IMR-90 (cell line): ENCODE data around the gene ECSCR. TPM values are rescaled to one million over a fixed set of nuclear protein-coding genes. Genes with fewer than 3 reads are reported as not detected.

Experiments
- microRNA-seq, 2 experiments: library from miRNA; stranded (forward) in 1 of 2; unstranded in 1 of 2; fragments of 10-50 nt in 1 of 2; fragments of <30 nt in 1 of 2; gene quantifications in 1 of 2; microRNA quantifications in 1 of 2; one replicate each; pipeline versions ENCODE3 to v1.1.0; 2013 to 2020; ENCODE audit not compliant: insufficient read depth in 1 of 2, insufficient read length in 1 of 2, unreplicated experiment in 1 of 2
- polyA plus RNA-seq, 3 experiments: library from polyadenylated mRNA; depleted of rRNA; stranded (reverse); fragments of >200 nt; gene quantifications; 2 replicates each; pipeline ENCODE4 v1.2.3, GENCODE V29; 2012; ENCODE audit warnings: low replicate concordance in 1 of 3
- small RNA-seq, 5 experiments: library from RNA; depleted of rRNA; stranded (forward); fragments of <200 nt; gene quantifications; one replicate each; pipeline ENCODE3, GENCODE V24; 2012
- total RNA-seq: library from RNA; depleted of rRNA; stranded (reverse); fragments of >200 nt; gene quantifications from 2 replicates; pipeline ENCODE4 v1.2.3, GENCODE V29; 2012; rRNA removed

ECSCR gene
- total and polyA plus RNA-seq, 2 of the 4 experiments (the other 2 are of a cell fraction), result 3.6 to 3.9 TPM

Small RNAs within 50 kb of the gene (microRNA-seq; reads per million reads assigned to microRNA genes)
- not detected for gene RNU5B-4P (ENCODE audit: insufficient read depth, insufficient read length)

Small RNAs within 50 kb of the gene (small RNA-seq; reads per million reads assigned to genes)
- 0 reads per million in 5 experiments for gene RNU5B-4P

Other genes with a start within 250 kb of the ECSCR start
- 207 and 367 TPM in 2 replicates for gene MATR3, start 169.0 kb downstream of the ECSCR start, total RNA-seq
- 60.0 and 81.4 TPM in 2 replicates for gene MATR3, start 169.0 kb downstream of the ECSCR start, polyA plus RNA-seq (2012; rRNA removed)
- gene PAIP2, start 120.9 kb downstream of the ECSCR start, total RNA-seq, result 41.9 and 95.0 TPM in 2 replicates
- gene PAIP2, start 120.9 kb downstream of the ECSCR start, polyA plus RNA-seq (2012; rRNA removed), result 48.8 and 59.5 TPM in 2 replicates
- gene SLC23A1, start 79.4 kb downstream of the ECSCR start, total RNA-seq, result not detected in 2 replicates
- gene SLC23A1, start 79.4 kb downstream of the ECSCR start, polyA plus RNA-seq (2012; rRNA removed), result not detected in 2 replicates
- gene MZB1, start 72.8 kb downstream of the ECSCR start, total RNA-seq, result not detected in 2 replicates
- not detected in 2 replicates for gene MZB1, start 72.8 kb downstream of the ECSCR start, polyA plus RNA-seq (2012; rRNA removed)
- gene PROB1, start 67.6 kb downstream of the ECSCR start, total RNA-seq, result under 0.01 TPM in 2 replicates
- gene PROB1, start 67.6 kb downstream of the ECSCR start, polyA plus RNA-seq (2012; rRNA removed), result 0.36 and 0.38 TPM in 2 replicates
- 4.3 and 4.4 TPM in 2 replicates for gene SPATA24, start 58.7 kb downstream of the ECSCR start, total RNA-seq
- 3.8 and 4.1 TPM in 2 replicates for gene SPATA24, start 58.7 kb downstream of the ECSCR start, polyA plus RNA-seq (2012; rRNA removed)
- gene DNAJC18, start 23.2 kb downstream of the ECSCR start, total RNA-seq, result 9.2 and 11.1 TPM in 2 replicates
- gene DNAJC18, start 23.2 kb downstream of the ECSCR start, polyA plus RNA-seq (2012; rRNA removed), result 6.3 and 8.5 TPM in 2 replicates
- gene SMIM33, start 8.3 kb upstream of the ECSCR start, total RNA-seq, result not detected in 2 replicates
- not detected in 2 replicates for gene SMIM33, start 8.3 kb upstream of the ECSCR start, polyA plus RNA-seq (2012; rRNA removed)
- 18.6 and 20.6 TPM in 2 replicates for gene STING1, start 20.0 kb upstream of the ECSCR start, total RNA-seq
- 61.5 and 63.5 TPM in 2 replicates for gene STING1, start 20.0 kb upstream of the ECSCR start, polyA plus RNA-seq (2012; rRNA removed)
- gene UBE2D2, start 98.6 kb upstream of the ECSCR start, total RNA-seq, result 35.7 and 56.7 TPM in 2 replicates
- gene UBE2D2, start 98.6 kb upstream of the ECSCR start, polyA plus RNA-seq (2012; rRNA removed), result 26.9 and 34.4 TPM in 2 replicates
- 24.9 and 30.8 TPM in 2 replicates for gene CXXC5, start 185.6 kb upstream of the ECSCR start, total RNA-seq
- gene CXXC5, start 185.6 kb upstream of the ECSCR start, polyA plus RNA-seq (2012; rRNA removed), result 35.7 and 38.8 TPM in 2 replicates